GM15510 (cell line): Measurements from ENCODE around the gene CYP2D6.

Source experiments
- POLR2A ChIP-seq: IDR thresholded peaks from 3 replicates; pipeline ENCODE4 v1.6.1; 2011; ENCODE audit warnings: borderline replicate concordance; ENCODE audit not compliant: insufficient read length; ENCODE audit errors: extremely low read depth

The CYP2D6 gene

GRCh38 chr22:42162728-42163489, 32.3 kb upstream of the CYP2D6 start:
- TF ChIP-seq POLR2A, result no peak

GRCh38 chr22:42160830-42161696, 30.5 kb upstream of the CYP2D6 start:
- TF ChIP-seq POLR2A, result no peak

GRCh38 chr22:42160251-42160650, 29.6 kb upstream of the CYP2D6 start:
- no peak for TF ChIP-seq POLR2A

GRCh38 chr22:42158456-42159132, 28.0 kb upstream of the CYP2D6 start:
- TF ChIP-seq POLR2A, result no peak

- TF ChIP-seq POLR2A, result no peak
These were observed 26.0 kb upstream of the CYP2D6 start for GRCh38 chr22:42156598-42156997.

GRCh38 chr22:42156121-42156520, 25.5 kb upstream of the CYP2D6 start:
- no peak for TF ChIP-seq POLR2A

- TF ChIP-seq POLR2A, result no peak
These were observed 24.5 kb upstream of the CYP2D6 start for GRCh38 chr22:42155053-42155543.

- no peak for TF ChIP-seq POLR2A
These were observed 23.9 kb upstream of the CYP2D6 start for GRCh38 chr22:42154293-42155052.

- no peak for TF ChIP-seq POLR2A
These were observed 22.2 kb upstream of the CYP2D6 start for GRCh38 chr22:42152661-42153270.

GRCh38 chr22:42151924-42152635, 21.5 kb upstream of the CYP2D6 start:
- TF ChIP-seq POLR2A, result no peak

- TF ChIP-seq POLR2A, result no peak
These were observed 20.3 kb upstream of the CYP2D6 start for GRCh38 chr22:42150727-42151590.

- no peak for TF ChIP-seq POLR2A
These were observed 14.6 kb upstream of the CYP2D6 start for GRCh38 chr22:42145175-42145574.
